Measurements from ENCODE around the gene RGS13.

GRCh38 chr1:192698731-192699130 lies 62.8 kb downstream of the RGS13 start:
- TF ChIP-seq, protein P1, sequence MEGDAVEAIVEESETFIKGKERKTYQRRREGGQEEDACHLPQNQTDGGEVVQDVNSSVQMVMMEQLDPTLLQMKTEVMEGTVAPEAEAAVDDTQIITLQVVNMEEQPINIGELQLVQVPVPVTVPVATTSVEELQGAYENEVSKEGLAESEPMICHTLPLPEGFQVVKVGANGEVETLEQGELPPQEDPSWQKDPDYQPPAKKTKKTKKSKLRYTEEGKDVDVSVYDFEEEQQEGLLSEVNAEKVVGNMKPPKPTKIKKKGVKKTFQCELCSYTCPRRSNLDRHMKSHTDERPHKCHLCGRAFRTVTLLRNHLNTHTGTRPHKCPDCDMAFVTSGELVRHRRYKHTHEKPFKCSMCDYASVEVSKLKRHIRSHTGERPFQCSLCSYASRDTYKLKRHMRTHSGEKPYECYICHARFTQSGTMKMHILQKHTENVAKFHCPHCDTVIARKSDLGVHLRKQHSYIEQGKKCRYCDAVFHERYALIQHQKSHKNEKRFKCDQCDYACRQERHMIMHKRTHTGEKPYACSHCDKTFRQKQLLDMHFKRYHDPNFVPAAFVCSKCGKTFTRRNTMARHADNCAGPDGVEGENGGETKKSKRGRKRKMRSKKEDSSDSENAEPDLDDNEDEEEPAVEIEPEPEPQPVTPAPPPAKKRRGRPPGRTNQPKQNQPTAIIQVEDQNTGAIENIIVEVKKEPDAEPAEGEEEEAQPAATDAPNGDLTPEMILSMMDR (IDR thresholded peaks at IDR 0.05): no peak
- no peak for TF ChIP-seq EZH2 (IDR thresholded peaks at IDR 0.05; ENCODE audit: borderline replicate concordance, insufficient read depth, low read depth, low read length, poor library complexity, severe bottlenecking)

Measured in B cell (primary cell).